Measurements from ENCODE around the gene ISLR2.
"Not testable (repeated sequence)": the region's sequence is repeated elsewhere in the genome, so short reads cannot be mapped to it uniquely, and the experiment has no call there.

DNA sequence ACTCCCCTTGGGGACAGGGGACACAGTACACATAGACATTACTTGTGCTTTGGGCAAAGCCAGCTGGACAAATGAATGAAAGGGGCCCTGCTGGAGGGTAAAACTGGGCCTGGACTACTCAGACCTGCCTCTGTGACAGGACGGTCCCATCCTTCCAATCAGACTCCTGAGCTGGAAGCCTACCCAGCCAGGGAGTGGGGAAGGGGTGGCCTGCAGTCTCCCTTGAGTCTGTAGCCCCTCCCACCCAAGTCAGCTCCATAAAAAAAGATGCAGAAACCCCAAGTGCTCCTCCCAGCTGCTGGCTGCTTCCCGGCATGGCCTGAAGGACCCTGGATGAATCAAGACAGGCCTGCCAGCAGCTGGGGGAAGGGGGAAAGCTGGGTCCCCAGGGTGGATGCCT lies 35.8 kb upstream of the ISLR2 start:
- TF ChIP-seq FOSL1 (IDR thresholded peaks at IDR 0.05; ENCODE audit: low read depth); CTCF (IDR thresholded peaks at IDR 0.05 in 2 of 3, conservative IDR thresholded peaks at IDR 0.05 in 1 of 3; ENCODE audit: borderline replicate concordance in 1 of 3, insufficient read depth in 1 of 3, low read depth in 2 of 3, low read length in 2 of 3); POLR2A (IDR thresholded peaks at IDR 0.05; ENCODE audit: borderline replicate concordance, extremely low read depth, insufficient read depth, insufficient read length); EGR1 (IDR thresholded peaks at IDR 0.05; ENCODE audit: low read depth); SP1 (IDR thresholded peaks at IDR 0.05; ENCODE audit: low read depth); POLR2AphosphoS5 (IDR thresholded peaks at IDR 0.05; ENCODE audit: low read depth, low read length); RAD21 (IDR thresholded peaks at IDR 0.05; ENCODE audit: low read depth); EZH2 (IDR thresholded peaks at IDR 0.05): not testable (repeated sequence)
- TF ChIP-seq, protein P1, sequence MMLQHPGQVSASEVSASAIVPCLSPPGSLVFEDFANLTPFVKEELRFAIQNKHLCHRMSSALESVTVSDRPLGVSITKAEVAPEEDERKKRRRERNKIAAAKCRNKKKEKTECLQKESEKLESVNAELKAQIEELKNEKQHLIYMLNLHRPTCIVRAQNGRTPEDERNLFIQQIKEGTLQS (IDR thresholded peaks at IDR 0.05), result not testable (repeated sequence)
- TF ChIP-seq, protein P2, sequence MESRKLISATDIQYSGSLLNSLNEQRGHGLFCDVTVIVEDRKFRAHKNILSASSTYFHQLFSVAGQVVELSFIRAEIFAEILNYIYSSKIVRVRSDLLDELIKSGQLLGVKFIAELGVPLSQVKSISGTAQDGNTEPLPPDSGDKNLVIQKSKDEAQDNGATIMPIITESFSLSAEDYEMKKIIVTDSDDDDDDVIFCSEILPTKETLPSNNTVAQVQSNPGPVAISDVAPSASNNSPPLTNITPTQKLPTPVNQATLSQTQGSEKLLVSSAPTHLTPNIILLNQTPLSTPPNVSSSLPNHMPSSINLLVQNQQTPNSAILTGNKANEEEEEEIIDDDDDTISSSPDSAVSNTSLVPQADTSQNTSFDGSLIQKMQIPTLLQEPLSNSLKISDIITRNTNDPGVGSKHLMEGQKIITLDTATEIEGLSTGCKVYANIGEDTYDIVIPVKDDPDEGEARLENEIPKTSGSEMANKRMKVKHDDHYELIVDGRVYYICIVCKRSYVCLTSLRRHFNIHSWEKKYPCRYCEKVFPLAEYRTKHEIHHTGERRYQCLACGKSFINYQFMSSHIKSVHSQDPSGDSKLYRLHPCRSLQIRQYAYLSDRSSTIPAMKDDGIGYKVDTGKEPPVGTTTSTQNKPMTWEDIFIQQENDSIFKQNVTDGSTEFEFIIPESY (IDR thresholded peaks at IDR 0.05; ENCODE audit: extremely low read depth, insufficient replicate concordance, low read length), result not testable (repeated sequence)
- TF ChIP-seq, protein P3, sequence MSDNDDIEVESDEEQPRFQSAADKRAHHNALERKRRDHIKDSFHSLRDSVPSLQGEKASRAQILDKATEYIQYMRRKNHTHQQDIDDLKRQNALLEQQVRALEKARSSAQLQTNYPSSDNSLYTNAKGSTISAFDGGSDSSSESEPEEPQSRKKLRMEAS (IDR thresholded peaks at IDR 0.05), result not testable (repeated sequence)
